A549 (cell line): ENCODE data around the gene BRAT1. TPM values are rescaled to one million over a fixed set of nuclear protein-coding genes. Genes with fewer than 3 reads are reported as not detected.

ENCODE experiments used
- ATAC-seq, 2 experiments: fragments of 200-7000 bp in 1 of 2; fragments of >200 bp in 1 of 2; cut with Nextera tagmentation in 1 of 2; cut with Tn5 transposase in 1 of 2; 3 replicates each; pipeline versions ENCODE4 v1.8.0 to v1.9.1; 2018 to 2020; ENCODE audit warnings: mild to moderate bottlenecking in 1 of 2, moderate library complexity in 1 of 2
- CTCF ChIA-PET: fragments of 300-600 bp; sonication (Branson Sonifier 250); formaldehyde crosslinking; extraction: SDS; loops from one replicate; lab custom pipeline; 2021; ENCODE audit warnings: antibody characterized with exemption, inconsistent platforms; lab: Yijun Ruan, JAX
- POLR2A ChIA-PET: fragments of 350-600 bp; formaldehyde crosslinking; extraction: SDS; loops from one replicate; lab custom pipeline; 2021; ENCODE audit warnings: antibody characterized with exemption, inconsistent platforms; lab: Yijun Ruan, JAX
- DNase-seq, 2 experiments: peaks; one replicate each; pipeline versions ENCODE4 v3.0.0 to v3.0.0-alpha.2; 2011 to 2016; ENCODE audit warnings: low read depth in 1 of 2, low spot score in 1 of 2
- FAIRE-seq: peaks from 2 replicates; lab custom pipeline; 2011; peaks lifted over from hg19 to GRCh38; lab: Jason Lieb, UNC
- H3K27ac ChIP-seq, 2 experiments: fragments of >200 bp; sonication (Bioruptor Twin); formaldehyde crosslinking; 3 replicates each; pipeline ENCODE4 v1.5.1; 2016 to 2017
- H3K4me1 ChIP-seq: fragments of >200 bp; sonication (Bioruptor Twin); formaldehyde crosslinking; 3 replicates; pipeline ENCODE4 v1.6.1; 2016
- H3K4me2 ChIP-seq: fragments of >200 bp; sonication (Bioruptor Twin); formaldehyde crosslinking; 3 replicates; pipeline ENCODE4 v1.6.1; 2016
- H3K4me3 ChIP-seq: fragments of >200 bp; sonication (Bioruptor Twin); formaldehyde crosslinking; 3 replicates; pipeline ENCODE4 v1.5.1; 2016
- H3K9me3 ChIP-seq: fragments of >200 bp; sonication (Bioruptor Twin); formaldehyde crosslinking; 3 replicates; pipeline ENCODE4 v1.6.1; 2016
- BHLHE40 ChIP-seq: IDR thresholded peaks from 2 replicates; pipeline ENCODE4 v1.6.1; 2012; ENCODE audit warnings: low read depth, low read length, inconsistent platforms
- CEBPB ChIP-seq, 2 experiments: fragments of >200 bp in 1 of 2; sonication (Bioruptor Twin) in 1 of 2; formaldehyde crosslinking in 1 of 2; IDR thresholded peaks; 2 replicates each; pipeline ENCODE4 v1.6.1; 2012 to 2016
- CTCF ChIP-seq: fragments of >200 bp; sonication (Bioruptor Twin); formaldehyde crosslinking; IDR thresholded peaks from 3 replicates; pipeline ENCODE4 v1.5.1; 2016
- EHF ChIP-seq: fragments of 250-450 bp; sonication (Bioruptor Pico); IDR thresholded peaks from 2 replicates; pipeline ENCODE4 v1.5.0; 2020; ENCODE audit warnings: mild to moderate bottlenecking
- EHMT2 ChIP-seq: fragments of 200-600 bp; sonication (generic); IDR thresholded peaks from 2 replicates; pipeline ENCODE4 v1.6.1; 2016; ENCODE audit warnings: antibody characterized with exemption, low read depth, mild to moderate bottlenecking, moderate library complexity
- ELK1 ChIP-seq: fragments of 150-350 bp; IDR thresholded peaks from 2 replicates; pipeline ENCODE4 v1.6.1; 2014; ENCODE audit warnings: low read depth, mild to moderate bottlenecking, low read length
- ESRRA ChIP-seq: fragments of 150-350 bp; IDR thresholded peaks from 2 replicates; pipeline ENCODE4 v1.6.1; 2014; ENCODE audit warnings: mild to moderate bottlenecking, low read length, borderline replicate concordance
- FOSB ChIP-seq: fragments of 250-450 bp; sonication (Bioruptor Pico); IDR thresholded peaks from 2 replicates; pipeline ENCODE4 v1.5.0; 2020; ENCODE audit warnings: mild to moderate bottlenecking, moderate library complexity
- FOXS1 ChIP-seq: fragments of 250-450 bp; sonication (Bioruptor Pico); IDR thresholded peaks from 2 replicates; pipeline ENCODE4 v1.5.0; 2020; ENCODE audit warnings: mild to moderate bottlenecking, moderate library complexity
- HDAC2 ChIP-seq: fragments of 200-600 bp; sonication (generic); IDR thresholded peaks from 2 replicates; pipeline ENCODE4 v1.6.1; 2016
- HES2 ChIP-seq: fragments of >200 bp; sonication (Bioruptor Twin); formaldehyde crosslinking; IDR thresholded peaks from 2 replicates; pipeline ENCODE4 v1.6.1; 2016
- HMGXB4 ChIP-seq: fragments of 250-450 bp; sonication (Bioruptor Pico); IDR thresholded peaks from 2 replicates; pipeline ENCODE4 v1.5.0; 2021; ENCODE audit warnings: mild to moderate bottlenecking, moderate library complexity, borderline replicate concordance
- HOXB5 ChIP-seq: fragments of 250-450 bp; sonication (Bioruptor Pico); IDR thresholded peaks from 2 replicates; pipeline ENCODE4 v1.5.0; 2020; ENCODE audit warnings: mild to moderate bottlenecking, moderate library complexity
- JUNB ChIP-seq: fragments of >200 bp; sonication (Bioruptor Twin); formaldehyde crosslinking; IDR thresholded peaks from 2 replicates; pipeline ENCODE4 v1.6.1; 2016
- KDM5A ChIP-seq: fragments of 200-600 bp; sonication (generic); IDR thresholded peaks from 2 replicates; pipeline ENCODE4 v1.6.1; 2016; ENCODE audit warnings: antibody characterized with exemption, mild to moderate bottlenecking
- MAX ChIP-seq: IDR thresholded peaks from 2 replicates; pipeline ENCODE4 v1.6.1; 2012
- NFE2L2 ChIP-seq: fragments of 150-350 bp; conservative IDR thresholded peaks from 2 replicates; pipeline ENCODE4 v1.6.1; 2014; ENCODE audit warnings: low read length
- NR3C1 ChIP-seq: fragments of >200 bp; sonication (Bioruptor Twin); formaldehyde crosslinking; IDR thresholded peaks from 3 replicates; pipeline ENCODE4 v1.6.1; 2017
- PBX3 ChIP-seq: IDR thresholded peaks from 2 replicates; pipeline ENCODE4 v1.6.1; 2012
- POLR2A ChIP-seq: IDR thresholded peaks from 2 replicates; pipeline ENCODE4 v1.6.1; 2012; ENCODE audit warnings: mild to moderate bottlenecking, low read length
- RARB ChIP-seq: fragments of 250-450 bp; sonication (Bioruptor Pico); IDR thresholded peaks from 2 replicates; pipeline ENCODE4 v1.8.0; 2021; ENCODE audit warnings: mild to moderate bottlenecking, moderate library complexity
- REST ChIP-seq: fragments of 200-600 bp; sonication (generic); IDR thresholded peaks from 2 replicates; pipeline ENCODE4 v1.6.1; 2016; ENCODE audit warnings: antibody characterized with exemption, mild to moderate bottlenecking, moderate library complexity
- RNF2 ChIP-seq: fragments of 200-600 bp; sonication (generic); IDR thresholded peaks from 2 replicates; pipeline ENCODE4 v1.6.1; 2016; ENCODE audit warnings: low read depth, mild to moderate bottlenecking, antibody characterized with exemption, moderate library complexity, borderline replicate concordance
- USF2 ChIP-seq: fragments of 450-650 bp; IDR thresholded peaks from 2 replicates; pipeline ENCODE4 v1.6.1; 2014; ENCODE audit warnings: antibody characterized with exemption
- ZC3H11A ChIP-seq: fragments of 450-650 bp; IDR thresholded peaks from 2 replicates; pipeline ENCODE4 v1.6.1; 2014; ENCODE audit warnings: antibody characterized with exemption, mild to moderate bottlenecking
- ZFP36 ChIP-seq: fragments of 450-650 bp; IDR thresholded peaks from 2 replicates; pipeline ENCODE4 v1.6.1; 2014; ENCODE audit warnings: borderline replicate concordance; ENCODE audit not compliant: partially characterized antibody
- WGBS: methylation state at CpG from one replicate; pipeline ENCODE4 v1.1.6; 2017; ENCODE audit errors: missing lambda C conversion rate; 5-methylcytosine and 5-hydroxymethylcytosine counted together
- polyA plus RNA-seq, 4 experiments: library from polyadenylated mRNA; depleted of rRNA in 3 of 4; stranded (reverse); fragments of >200 nt; fragmentation: RNase III in 1 of 4; extraction: RNeasy Plus Mini Kit Qiagen cat#74134 plus additional on column Dnase treatment in 1 of 4; gene quantifications; 2 replicates in 3 of 4; 3 replicates in 1 of 4; pipeline ENCODE4 v1.2.3, GENCODE V29; 2011 to 2017

BRAT1 gene
- polyA plus RNA-seq, 2 of the 4 experiments (the other 2 are of a cell fraction), result 11.9 to 25.6 TPM

GRCh38 chr7:2569421-2569820 lies 14.1 kb upstream of the BRAT1 start:
- 96% methylated on average over 14 of the region's 14 CpGs for WGBS
- no peak overlapping the region for H3K4me2 ChIP-seq
- no peak for FAIRE-seq
- ATAC-seq, result no peak
- TF ChIP-seq ZFP36, result no peak
- no peak for TF ChIP-seq ZC3H11A
- TF ChIP-seq HMGXB4 (CRISPR knock-in tag), result no peak
- no peak for TF ChIP-seq RNF2
- no peak for TF ChIP-seq JUNB
- no peak for TF ChIP-seq ELK1
- TF ChIP-seq FOSB (CRISPR knock-in tag), result no peak
- no peak for TF ChIP-seq EHMT2
- TF ChIP-seq CEBPB (IDR thresholded peaks at IDR 0.05), result no peak
- TF ChIP-seq PBX3, result no peak
- TF ChIP-seq CTCF, result no peak
- TF ChIP-seq MAX, result no peak
- TF ChIP-seq HOXB5, result no peak
- TF ChIP-seq POLR2A, result no peak
- no peak for TF ChIP-seq ESRRA
- H3K9me3 ChIP-seq, result no peaks in the 10 kb centered on the region
- H3K27ac ChIP-seq, result no peak overlapping the region
- CTCF ChIA-PET, result interaction anchor here (1.0 kb wide), 1 partner anchor 101 kb away, joined by 3 read pairs; no protein-coding TSS in a partner anchor
- POLR2A ChIA-PET, result no interaction called here
- peaks cover 13% of the 10 kb centered on the region for H3K4me1 ChIP-seq
- H3K4me3 ChIP-seq, result no peak overlapping the region
- DNase-seq, result no peak

GRCh38 chr7:2568521-2569223 lies 13.3 kb upstream of the BRAT1 start:
- Histone ChIP-seq H3K4me1 (peaks cover 13% of the 10 kb centered on the region), H3K4me2 (no peak overlapping the region), H3K9me3 (no peaks in the 10 kb centered on the region), H3K27ac (no peak overlapping the region), H3K4me3 (no peak overlapping the region)
- WGBS, result 92% methylated on average over 24 of the region's 24 CpGs
- DNase-seq, result no peak
- ChIA-PET CTCF (interaction anchor here (0.7 to 2.4 kb wide), 11 partner anchors 8 to 128 kb away, joined by 3 to 11 read pairs (median 3); no protein-coding TSS in a partner anchor), POLR2A (no interaction called here)
- no peak for ATAC-seq
- no peak for FAIRE-seq
- TF ChIP-seq BHLHE40, result no peak
- TF ChIP-seq USF2, result no peak
- TF ChIP-seq NR3C1, result no peak
- TF ChIP-seq RARB, result no peak
- no peak for TF ChIP-seq KDM5A
- TF ChIP-seq NFE2L2, result no peak
- no peak for TF ChIP-seq EHMT2
- no peak for TF ChIP-seq EHF
- TF ChIP-seq HES2, result no peak
- no peak for TF ChIP-seq FOXS1 (CRISPR knock-in tag)
- TF ChIP-seq HDAC2, result no peak
- TF ChIP-seq REST, result no peak
